Body of pancreas (tissue), 4 donors: ENCODE data around the gene HSPA1A. TPM values are rescaled to one million over a fixed set of nuclear protein-coding genes. Genes with fewer than 3 reads are reported as not detected.

Source experiments
- ATAC-seq: fragments of 150-250 bp; one replicate; pipeline ENCODE4 v1.9.1; 2016
- DNase-seq, 4 donors: peaks; one replicate each; pipeline ENCODE4 v3.0.0-alpha.2; 2019
- H3K27ac ChIP-seq, 4 donors: fragments of 200-600 bp; sonication (generic); 1 replicate in 3 of 4; 2 replicates in 1 of 4; pipeline versions ENCODE4 v1.5.1 to v1.6.1; 2016 to 2019; ENCODE audit warnings: mild to moderate bottlenecking in 1 of 4, mixed read lengths in 1 of 4, moderate library complexity in 1 of 4
- H3K27me3 ChIP-seq, 2 donors: fragments of 200-600 bp; sonication (generic); one replicate each; pipeline ENCODE4 v1.6.0; 2016; ENCODE audit warnings: mild to moderate bottlenecking in 1 of 2
- H3K36me3 ChIP-seq, 2 donors: fragments of 200-600 bp; sonication (generic); replicated peaks in 1 of 2; 2 replicates each; pipeline ENCODE4 v1.5.1; 2016; ENCODE audit warnings: low read depth in 2 of 2; ENCODE audit not compliant: insufficient read depth in 1 of 2
- H3K4me1 ChIP-seq: fragments of 200-600 bp; sonication (generic); one replicate; pipeline ENCODE4 v1.6.0; 2016
- H3K4me3 ChIP-seq, 2 donors: fragments of 200-600 bp; sonication (generic); 1 replicate in 1 of 2; 2 replicates in 1 of 2; pipeline ENCODE4 v1.5.1; 2016 to 2019
- H3K9me3 ChIP-seq, 3 donors: fragments of 200-600 bp; sonication (generic); 1 replicate in 2 of 3; 2 replicates in 1 of 3; pipeline ENCODE4 v1.5.1; 2016
- CTCF ChIP-seq, 7 experiments: fragments of 450-650 bp in 4 of 7; fragments of 200-600 bp in 3 of 7; sonication (generic) in 3 of 7; IDR thresholded peaks; one replicate each; pipeline ENCODE4 v1.5.1; 2016 to 2019; ENCODE audit warnings: antibody characterized with exemption in 7 of 7
- POLR2A ChIP-seq, 3 donors: fragments of 450-650 bp; IDR thresholded peaks; one replicate each; pipeline ENCODE4 v1.6.1; 2016; ENCODE audit warnings: antibody characterized with exemption in 3 of 3, mild to moderate bottlenecking in 2 of 3
- WGBS, 2 donors: methylation state at CpG; one replicate each; pipeline ENCODE4 v1.1.5; 2017; 5-methylcytosine and 5-hydroxymethylcytosine counted together
- intact Hi-C: fragments of 100-400 bp; cut with DNase I; formaldehyde crosslinking; loops from one replicate; pipeline ENCODE4 v1.15.1; 2023
- total RNA-seq, 2 donors: library from RNA; depleted of rRNA; stranded (reverse); fragments of >200 nt; gene quantifications; one replicate each; pipeline ENCODE4 v1.1.0, GENCODE V29; 2016

The HSPA1A gene
- total RNA-seq, 2 donors from 2014 or later, result 70.9 to 92.1 TPM

GRCh38 chr6:31780507-31781243, 34.7 kb upstream of the HSPA1A start:
- 85 to 89% methylated on average over 13 to 20 of the region's 20 CpGs for WGBS, 2 donors
- DNase-seq, result no peak
- TF ChIP-seq POLR2A (IDR thresholded peaks at IDR 0.05), result no peak
- TF ChIP-seq CTCF (IDR thresholded peaks at IDR 0.05), result no peak
- Histone ChIP-seq H3K9me3 (no peaks in the 10 kb centered on the region), H3K36me3 (peaks cover 4 to 40% of the 10 kb centered on the region in 2 donors), H3K27ac (no peak overlapping the region), H3K4me3 (no peak overlapping the region), H3K27me3 (no peaks in the 10 kb centered on the region), H3K4me1 (peaks cover 20% of the 10 kb centered on the region)
- no peak for ATAC-seq
- intact Hi-C loops, result no loop called here

- Histone ChIP-seq H3K27me3 (no peaks in the 10 kb centered on the region), H3K4me3 (no peak overlapping the region), H3K27ac (no peak overlapping the region), H3K4me1 (peaks cover 12% of the 10 kb centered on the region), H3K36me3 (peaks cover 4 to 40% of the 10 kb centered on the region in 2 donors), H3K9me3 (no peaks in the 10 kb centered on the region)
- TF ChIP-seq POLR2A (IDR thresholded peaks at IDR 0.05), result no peak
- no peak for TF ChIP-seq CTCF (IDR thresholded peaks at IDR 0.05)
- intact Hi-C loops, result no loop called here
- ATAC-seq (no peak), DNase-seq (no peak)
- 84 to 92% methylated on average over 5 to 17 of the region's 23 CpGs for WGBS, 2 donors
These were observed 33.9 kb upstream of the HSPA1A start for GRCh38 chr6:31781244-31782125.

- Histone ChIP-seq H3K27ac (no peak overlapping the region), H3K27me3 (no peaks in the 10 kb centered on the region), H3K36me3 (peaks cover 4 to 40% of the 10 kb centered on the region in 2 donors), H3K4me1 (peaks cover 4% of the 10 kb centered on the region), H3K4me3 (no peak overlapping the region), H3K9me3 (no peaks in the 10 kb centered on the region)
- TF ChIP-seq CTCF (IDR thresholded peaks at IDR 0.05), result no peak
- no peak for TF ChIP-seq POLR2A (IDR thresholded peaks at IDR 0.05)
- DNase-seq (no peak), ATAC-seq (no peak)
- 91% methylated on average over 28 of the region's 32 CpGs; no CpG with 5 or more reads in 1 of the 2 donors for WGBS, 2 donors
- intact Hi-C loops, result no loop called here
These were observed 33.1 kb upstream of the HSPA1A start for GRCh38 chr6:31782126-31782855.

GRCh38 chr6:31784098-31784925, 31.0 kb upstream of the HSPA1A start:
- H3K4me3 ChIP-seq, result no peak overlapping the region
- no peaks in the 10 kb centered on the region for H3K4me1 ChIP-seq
- no peak overlapping the region for H3K27ac ChIP-seq
- TF ChIP-seq POLR2A (IDR thresholded peaks at IDR 0.05) (no peak), CTCF (IDR thresholded peaks at IDR 0.05) (no peak)
- no peak for ATAC-seq
- intact Hi-C loops, result no loop called here
- DNase-seq, result no peak
- 87 to 89% methylated on average over 14 to 15 of the region's 15 CpGs for whole genome bisulfite sequencing, 2 donors
- no peaks in the 10 kb centered on the region for H3K27me3 ChIP-seq
- H3K9me3 ChIP-seq, result no peaks in the 10 kb centered on the region
- H3K36me3 ChIP-seq, result peaks cover 4 to 38% of the 10 kb centered on the region in 2 donors
